Measurements from ENCODE around the gene SPTBN2.

The SPTBN2 gene

GRCh38 chr11:66701432-66702240, 27.4 kb downstream of the SPTBN2 start:
- DNase-seq (ENCODE audit: low spot score), result peak; percentile 100

GRCh38 chr11:66700742-66701141, 28.3 kb downstream of the SPTBN2 start:
- DNase-seq (ENCODE audit: low spot score), result no peak

GRCh38 chr11:66700337-66700736, 28.7 kb downstream of the SPTBN2 start:
- no peak for DNase-seq (ENCODE audit: low spot score)

GRCh38 chr11:66698491-66698890, 30.5 kb downstream of the SPTBN2 start:
- DNase-seq (ENCODE audit: low spot score), result no peak

- no peak for DNase-seq (ENCODE audit: low spot score)
These were observed 31.0 kb downstream of the SPTBN2 start for GRCh38 chr11:66697988-66698387.

GRCh38 chr11:66696146-66696545, 32.9 kb downstream of the SPTBN2 start:
- no peak for DNase-seq (ENCODE audit: low spot score)

- peak; percentile 100 for DNase-seq (ENCODE audit: low spot score)
These were observed 34.2 kb downstream of the SPTBN2 start for GRCh38 chr11:66694732-66695207.

GRCh38 chr11:66694056-66694410, 35.0 kb downstream of the SPTBN2 start:
- DNase-seq (ENCODE audit: low spot score), result no peak

- DNase-seq (ENCODE audit: low spot score), result no peak
These were observed 35.5 kb downstream of the SPTBN2 start for GRCh38 chr11:66693356-66694055.

GRCh38 chr11:66692871-66693331, 36.1 kb downstream of the SPTBN2 start:
- no peak for DNase-seq (ENCODE audit: low spot score)

- no peak for DNase-seq (ENCODE audit: low spot score)
These were observed 36.6 kb downstream of the SPTBN2 start for GRCh38 chr11:66692446-66692845.

GRCh38 chr11:66691311-66691980, 37.6 kb downstream of the SPTBN2 start:
- DNase-seq (ENCODE audit: low spot score), result no peak

GRCh38 chr11:66689661-66690590, 39.1 kb downstream of the SPTBN2 start:
- peak; percentile 54 for DNase-seq (ENCODE audit: low spot score)

GRCh38 chr11:66688561-66689534, 40.2 kb downstream of the SPTBN2 start:
- DNase-seq (ENCODE audit: low spot score), result peak; percentile 71

GRCh38 chr11:66687831-66688281, 41.2 kb downstream of the SPTBN2 start:
- peak; percentile 53 for DNase-seq (ENCODE audit: low spot score)

GRCh38 chr11:66686801-66687750, 41.9 kb downstream of the SPTBN2 start:
- peak; percentile 42 for DNase-seq (ENCODE audit: low spot score)

- DNase-seq (ENCODE audit: low spot score), result peak; percentile 39
These were observed 42.8 kb downstream of the SPTBN2 start for GRCh38 chr11:66686100-66686785.
